Measurements from ENCODE around the gene ATP6V1B1.

ATP6V1B1 gene

GRCh38 chr2:70935468-70936164 is at the start of gene ATP6V1B1:
TSS of gene ATP6V1B1 (plus strand) at chr2:70935900. CDS start at chr2:70935955, 55 bp downstream.
- TF ChIP-seq CTCF (conservative IDR thresholded peaks at IDR 0.05; ENCODE audit: low read depth, low read length): no peak
- DNase-seq (ENCODE audit: low read depth): no peak
- no peak within 1 kb of the TSS for H3K4me3 ChIP-seq (ENCODE audit: low read length)

GRCh38 chr2:70886541-70886987 is 49.1 kb upstream of the ATP6V1B1 start:
- no peak for DNase-seq (ENCODE audit: low read depth)
- TF ChIP-seq CTCF (conservative IDR thresholded peaks at IDR 0.05; ENCODE audit: low read depth, low read length): no peak
- no peak overlapping the region for H3K4me3 ChIP-seq (ENCODE audit: low read length)

GRCh38 chr2:70887208-70887549 is 48.5 kb upstream of the ATP6V1B1 start:
- H3K4me3 ChIP-seq (ENCODE audit: low read length): peak overlapping the region; percentile 65
- DNase-seq (ENCODE audit: low read depth): no peak
- no peak for TF ChIP-seq CTCF (conservative IDR thresholded peaks at IDR 0.05; ENCODE audit: low read depth, low read length)

GRCh38 chr2:70887550-70888246 is 48.0 kb upstream of the ATP6V1B1 start:
- DNase-seq (ENCODE audit: low read depth): no peak
- TF ChIP-seq CTCF (conservative IDR thresholded peaks at IDR 0.05; ENCODE audit: low read depth, low read length): no peak
- peak overlapping the region; percentile 65 for H3K4me3 ChIP-seq (ENCODE audit: low read length)

GRCh38 chr2:70888366-70888922 is 47.3 kb upstream of the ATP6V1B1 start:
- no peak for TF ChIP-seq CTCF (conservative IDR thresholded peaks at IDR 0.05; ENCODE audit: low read depth, low read length)
- peak overlapping the region; percentile 39 for H3K4me3 ChIP-seq (ENCODE audit: low read length)
- DNase-seq (ENCODE audit: low read depth): no peak

- peak overlapping the region; percentile 39 for H3K4me3 ChIP-seq (ENCODE audit: low read length)
- peak; percentile 13 for TF ChIP-seq CTCF (conservative IDR thresholded peaks at IDR 0.05; ENCODE audit: low read depth, low read length)
- DNase-seq (ENCODE audit: low read depth): no peak
These were observed 46.6 kb upstream of the ATP6V1B1 start for GRCh38 chr2:70888923-70889715.

Measured in retinal pigment epithelial cell (primary cell).